T-cell (primary cell): ENCODE measurements around the gene ZMYM4. TPM values are rescaled to one million over a fixed set of nuclear protein-coding genes. Genes with fewer than 3 reads are reported as not detected.
"Not testable (repeated sequence)": the region's sequence is repeated elsewhere in the genome, so short reads cannot be mapped to it uniquely, and the experiment has no call there.

Experiments
- ATAC-seq, 4 experiments: fragments of 200-7000 bp in 3 of 4; fragments of 150-1000 bp in 1 of 4; cut with Tn5 transposase; replicated peaks in 1 of 4; 1 replicate in 3 of 4; 2 replicates in 1 of 4; pipeline ENCODE4 v1.10.0; 2021; ENCODE audit warnings: moderate library complexity in 3 of 4, mild to moderate bottlenecking in 2 of 4, moderate number of reproducible peaks in 1 of 4
- CTCF ChIA-PET, 2 donors: fragments of 300-600 bp; sonication (Branson Sonifier 250); formaldehyde crosslinking; loops; one replicate each; lab custom pipeline; 2022; ENCODE audit warnings: antibody characterized with exemption in 2 of 2; lab: Charles Lee
- POLR2A ChIA-PET, 2 donors: fragments of 300-600 bp; sonication (Branson Sonifier 250); formaldehyde crosslinking; loops; one replicate each; lab custom pipeline; 2022; ENCODE audit warnings: antibody characterized with exemption in 2 of 2; lab: Charles Lee
- DNase-seq, 35 experiments: peaks; one replicate each; pipeline versions ENCODE4 v3.0.0 to v3.0.0-alpha.2; 2013 to 2023
- H3K27ac ChIP-seq: one replicate; pipeline ENCODE4 v1.5.1; 2013; ENCODE audit warnings: low read length
- H3K27me3 ChIP-seq, 2 experiments: replicated peaks in 1 of 2; 1 replicate in 1 of 2; 2 replicates in 1 of 2; pipeline versions ENCODE4 v1.6.1 to v1.7.0; 2013; ENCODE audit warnings: low read length in 1 of 2, mixed read lengths in 1 of 2; ENCODE audit not compliant: control insufficient read depth in 2 of 2, insufficient read depth in 2 of 2; ENCODE audit errors: extremely low read depth in 1 of 2
- H3K36me3 ChIP-seq, 2 donors: 1 replicate in 1 of 2; 2 replicates in 1 of 2; pipeline versions ENCODE4 v1.6.1 to v1.7.0; 2013; ENCODE audit warnings: low read length in 1 of 2; ENCODE audit not compliant: control insufficient read depth in 2 of 2, insufficient read depth in 1 of 2; ENCODE audit errors: extremely low read depth in 1 of 2
- H3K4me1 ChIP-seq, 2 experiments: 1 replicate in 1 of 2; 2 replicates in 1 of 2; pipeline versions ENCODE4 v1.6.1 to v1.7.0; 2013; ENCODE audit warnings: low read length in 2 of 2, mixed read lengths in 1 of 2; ENCODE audit not compliant: insufficient read depth in 2 of 2, control insufficient read depth in 1 of 2; ENCODE audit errors: extremely low read depth in 1 of 2
- H3K4me3 ChIP-seq, 2 donors: 1 replicate in 1 of 2; 2 replicates in 1 of 2; pipeline versions ENCODE4 v1.5.1 to v1.7.0; 2013; ENCODE audit warnings: mild to moderate bottlenecking in 2 of 2, low read length in 1 of 2, moderate library complexity in 1 of 2; ENCODE audit not compliant: control insufficient read depth in 1 of 2; ENCODE audit errors: extremely low read depth in 1 of 2
- H3K9me3 ChIP-seq: 2 replicates; pipeline ENCODE4 v1.7.0; 2013
- H3K27ac Mint-ChIP-seq, 2 donors: one replicate each; pipeline ENCODE4 v1.8.0; 2020 to 2021; ENCODE audit warnings: mild to moderate bottlenecking in 2 of 2, mixed read lengths in 2 of 2
- H3K27me3 Mint-ChIP-seq, 2 donors: one replicate each; pipeline ENCODE4 v1.8.0; 2021 to 2022; ENCODE audit warnings: mixed read lengths in 2 of 2
- H3K36me3 Mint-ChIP-seq: one replicate; pipeline ENCODE4 v1.8.0; 2021; ENCODE audit warnings: mixed read lengths
- H3K4me1 Mint-ChIP-seq, 3 donors: one replicate each; pipeline ENCODE4 v1.8.0; 2020 to 2022; ENCODE audit warnings: mixed read lengths in 3 of 3, mild to moderate bottlenecking in 1 of 3
- H3K4me3 Mint-ChIP-seq, 3 donors: one replicate each; pipeline ENCODE4 v1.8.0; 2020 to 2022; ENCODE audit warnings: mild to moderate bottlenecking in 3 of 3, mixed read lengths in 3 of 3, moderate library complexity in 3 of 3
- H3K9me3 Mint-ChIP-seq, 3 donors: one replicate each; pipeline ENCODE4 v1.8.0; 2020 to 2022; ENCODE audit warnings: mixed read lengths in 3 of 3
- WGBS: methylation state at CpG from one replicate; pipeline ENCODE4 v1.1.5; 2013; ENCODE audit warnings: missing lambda C conversion rate; ENCODE audit not compliant: insufficient coverage; 5-methylcytosine and 5-hydroxymethylcytosine counted together
- total RNA-seq, 35 experiments: library from RNA in 6 of 35; stranded (reverse) in 6 of 35; fragments of 120-200 nt in 1 of 35; gene quantifications; one replicate each; pipeline versions ENCODE4 v1.2.1 to v1.2.4 and lab custom pipeline; 2013 to 2026

The ZMYM4 gene
- total RNA-seq, 5 donors from 2014 or later (not counting 1 experiment from before 2014, with no cell fraction given): 28.7 to 41.7 (median 38.5) TPM

DNA sequence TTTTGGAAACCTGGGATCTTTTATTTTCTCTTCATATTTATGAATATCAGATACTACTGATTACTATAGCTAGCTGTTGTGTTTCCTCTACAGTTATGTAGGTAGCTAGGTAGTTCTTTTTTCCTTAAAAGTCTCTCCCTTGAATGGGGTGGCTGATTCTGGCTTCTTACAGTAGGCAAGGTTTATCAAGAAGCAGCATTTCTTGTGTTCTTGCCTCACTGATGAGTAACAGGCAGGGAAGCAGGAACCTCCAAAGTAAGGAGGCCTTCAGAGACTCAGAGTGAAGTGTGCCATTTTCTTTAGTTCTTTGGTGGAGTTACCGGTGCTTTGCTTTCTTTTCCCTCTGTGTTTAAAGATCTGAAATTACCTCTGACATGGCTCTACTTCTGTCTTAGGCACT is 56.0 kb downstream of the ZMYM4 start:
- no peaks in the 10 kb centered on the region for H3K4me1 ChIP-seq
- POLR2A ChIA-PET: no interaction called here
- no peak for DNase-seq
- no CpG with 5 or more reads among the region's 1 CpG for WGBS
- Mint-ChIP-seq H3K27me3 (no peaks in the 10 kb centered on the region), H3K4me1 (peaks cover 18 to 32% (median 21%) of the 10 kb centered on the region in 3 donors), H3K9me3 (no peaks in the 10 kb centered on the region), H3K27ac (peak overlapping the region in 1 of 2 donors; percentile 13), H3K4me3 (no peak overlapping the region), H3K36me3 (peaks cover 23% of the 10 kb centered on the region)
- no peaks in the 10 kb centered on the region for H3K27me3 ChIP-seq
- no peak overlapping the region for H3K27ac ChIP-seq
- peaks cover 0 to 8% of the 10 kb centered on the region in 2 donors for H3K36me3 ChIP-seq
- no peaks in the 10 kb centered on the region for H3K9me3 ChIP-seq
- CTCF ChIA-PET: no interaction called here
- H3K4me3 ChIP-seq: no peak overlapping the region
- ATAC-seq: no peak

DNA sequence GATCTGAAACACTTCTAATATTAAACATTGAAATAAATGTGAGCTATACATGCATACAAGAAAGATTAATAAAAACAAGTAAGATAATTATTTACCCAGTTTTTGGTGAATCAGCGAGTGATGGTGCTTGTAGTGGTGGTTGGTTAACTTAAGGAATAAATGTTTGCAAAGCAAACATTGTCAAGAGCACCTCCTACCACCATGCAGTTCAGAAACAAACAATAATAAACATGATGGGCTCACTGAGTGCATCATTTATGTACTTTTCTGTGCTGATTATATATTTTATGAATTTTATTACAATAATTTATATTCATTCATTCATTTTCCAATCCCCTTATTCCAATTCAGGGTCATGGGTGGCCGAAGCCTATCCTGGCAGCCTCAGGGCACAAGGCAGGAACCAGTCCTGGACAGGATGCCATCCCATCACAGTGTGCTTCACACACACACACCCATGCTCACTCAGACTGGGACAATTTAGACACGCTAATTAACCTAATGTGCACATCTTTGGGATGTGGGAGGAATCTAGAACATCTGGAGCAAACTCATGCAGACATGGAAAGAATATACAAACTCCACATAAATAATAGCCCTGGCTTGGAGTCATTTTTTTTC is 57.8 kb downstream of the ZMYM4 start:
- no peaks in the 10 kb centered on the region for H3K9me3 ChIP-seq
- ATAC-seq (no peak), DNase-seq (no peak)
- ChIA-PET POLR2A (no interaction called here), CTCF (no interaction called here)
- no peaks in the 10 kb centered on the region for H3K4me1 ChIP-seq
- no peak overlapping the region for H3K27ac Mint-ChIP-seq
- no peak overlapping the region for H3K4me3 ChIP-seq
- no peaks in the 10 kb centered on the region for H3K27me3 ChIP-seq
- H3K27me3 Mint-ChIP-seq: no peaks in the 10 kb centered on the region
- no CpG with 5 or more reads among the region's 3 CpGs for WGBS
- H3K36me3 ChIP-seq: peaks cover 0 to 7% of the 10 kb centered on the region in 2 donors
- no peak overlapping the region for H3K27ac ChIP-seq
- peaks cover 10 to 25% (median 14%) of the 10 kb centered on the region in 3 donors for H3K4me1 Mint-ChIP-seq
- peaks cover 18% of the 10 kb centered on the region for H3K36me3 Mint-ChIP-seq
- no peak overlapping the region for H3K4me3 Mint-ChIP-seq
- H3K9me3 Mint-ChIP-seq: no peaks in the 10 kb centered on the region

DNA sequence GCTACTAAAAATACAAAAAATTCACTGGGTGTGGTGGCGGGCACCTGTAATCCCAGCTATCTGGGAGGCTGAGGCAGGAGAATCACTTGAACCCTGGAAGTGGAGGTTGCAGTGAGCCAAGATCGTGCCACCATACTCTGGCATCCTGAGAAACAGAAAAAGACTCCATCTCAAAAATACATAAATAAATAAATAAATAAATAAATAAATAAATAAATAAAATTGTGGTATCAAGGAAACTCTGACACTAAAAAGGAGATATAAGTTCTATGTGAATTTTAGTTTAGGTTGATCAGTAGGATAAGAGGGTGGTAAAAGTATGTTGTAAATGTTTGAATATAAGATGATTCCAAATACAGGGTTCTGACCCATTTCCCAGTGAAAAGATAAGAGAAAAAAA is 63.1 kb downstream of the ZMYM4 start:
- H3K27me3 Mint-ChIP-seq, H3K4me3 ChIP-seq, DNase-seq, CTCF ChIA-PET, H3K4me1 Mint-ChIP-seq, H3K9me3 Mint-ChIP-seq, ATAC-seq, H3K27ac ChIP-seq, H3K4me1 ChIP-seq, H3K9me3 ChIP-seq, H3K36me3 ChIP-seq, H3K27me3 ChIP-seq, H3K27ac Mint-ChIP-seq, POLR2A ChIA-PET, H3K4me3 Mint-ChIP-seq: not testable (repeated sequence)
- no CpG with 5 or more reads among the region's 2 CpGs for WGBS
- peaks cover 21% of the 10 kb centered on the region for H3K36me3 Mint-ChIP-seq

DNA sequence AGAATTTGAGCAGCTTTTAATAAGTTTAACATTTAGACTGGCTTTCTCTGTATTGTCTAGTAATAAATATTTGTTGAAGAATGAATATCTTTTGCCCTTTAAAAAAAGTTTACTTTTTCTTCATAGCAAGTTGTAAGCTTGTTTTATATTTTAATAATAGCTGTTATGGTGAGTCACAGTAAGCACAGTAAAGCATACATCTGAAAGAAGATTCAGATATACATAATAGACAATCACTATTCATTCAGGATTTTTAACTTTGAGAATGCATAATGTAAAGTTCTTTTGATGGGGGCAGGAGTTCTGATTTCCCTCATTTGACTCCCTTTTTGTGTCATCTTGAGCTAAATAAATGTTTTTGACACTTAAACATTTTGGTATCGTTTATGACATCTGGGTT is 66.0 kb downstream of the ZMYM4 start:
- no peaks in the 10 kb centered on the region for H3K9me3 ChIP-seq
- CTCF ChIA-PET: no interaction called here
- no peaks in the 10 kb centered on the region for H3K4me1 ChIP-seq
- H3K36me3 ChIP-seq: no peaks in the 10 kb centered on the region
- Mint-ChIP-seq H3K4me1 (peaks cover 0 to 4% (median 0%) of the 10 kb centered on the region in 3 donors), H3K27ac (no peak overlapping the region), H3K4me3 (no peak overlapping the region), H3K36me3 (peaks cover 14% of the 10 kb centered on the region), H3K27me3 (no peaks in the 10 kb centered on the region), H3K9me3 (no peaks in the 10 kb centered on the region)
- no CpG with 5 or more reads among the region's 1 CpG for WGBS
- H3K27me3 ChIP-seq: no peaks in the 10 kb centered on the region
- H3K27ac ChIP-seq: no peak overlapping the region
- H3K4me3 ChIP-seq: no peak overlapping the region
- no peak for DNase-seq
- ATAC-seq: no peak
- POLR2A ChIA-PET: interaction anchor here (0.5 to 0.7 kb wide), 2 partner anchors 179 to 363 kb away, joined by 3 to 6 read pairs; no protein-coding TSS in a partner anchor

DNA sequence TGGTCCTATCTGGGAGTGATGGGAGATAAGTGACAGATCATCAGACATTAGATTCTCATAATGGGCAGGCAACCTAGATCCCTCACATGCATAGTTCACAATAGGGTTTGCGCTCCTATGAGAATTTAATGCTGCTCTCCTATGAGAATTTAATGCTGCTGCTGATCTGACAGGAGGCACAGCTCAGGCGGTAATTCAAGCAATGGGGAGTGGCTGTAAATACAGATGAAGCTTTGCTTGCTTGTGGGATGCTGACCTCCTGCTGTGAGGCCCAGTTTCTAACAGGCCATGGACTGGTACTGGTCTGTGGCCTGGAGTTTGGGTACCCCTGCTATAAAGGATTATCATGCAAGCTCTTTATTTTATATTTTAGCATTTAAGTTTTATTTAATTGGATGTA is 72.0 kb downstream of the ZMYM4 start:
- Mint-ChIP-seq H3K9me3 (no peaks in the 10 kb centered on the region), H3K4me3 (no peak overlapping the region), H3K27ac (no peak overlapping the region), H3K4me1 (peaks cover 6 to 15% (median 10%) of the 10 kb centered on the region in 3 donors), H3K36me3 (peaks cover 10% of the 10 kb centered on the region), H3K27me3 (no peaks in the 10 kb centered on the region)
- no peak overlapping the region for H3K27ac ChIP-seq
- CTCF ChIA-PET: interaction anchor here in 1 of 2 donors (0.5 kb wide), 1 partner anchor 439 kb away, joined by 9 read pairs; no protein-coding TSS in a partner anchor
- H3K4me1 ChIP-seq: peaks cover 0 to 4% of the 10 kb centered on the region in 2 experiments
- no peak overlapping the region for H3K4me3 ChIP-seq
- no CpG with 5 or more reads among the region's 2 CpGs for WGBS
- POLR2A ChIA-PET: no interaction called here
- ATAC-seq: no peak
- no peaks in the 10 kb centered on the region for H3K36me3 ChIP-seq
- DNase-seq: no peak
- no peaks in the 10 kb centered on the region for H3K9me3 ChIP-seq
- H3K27me3 ChIP-seq: no peaks in the 10 kb centered on the region

DNA sequence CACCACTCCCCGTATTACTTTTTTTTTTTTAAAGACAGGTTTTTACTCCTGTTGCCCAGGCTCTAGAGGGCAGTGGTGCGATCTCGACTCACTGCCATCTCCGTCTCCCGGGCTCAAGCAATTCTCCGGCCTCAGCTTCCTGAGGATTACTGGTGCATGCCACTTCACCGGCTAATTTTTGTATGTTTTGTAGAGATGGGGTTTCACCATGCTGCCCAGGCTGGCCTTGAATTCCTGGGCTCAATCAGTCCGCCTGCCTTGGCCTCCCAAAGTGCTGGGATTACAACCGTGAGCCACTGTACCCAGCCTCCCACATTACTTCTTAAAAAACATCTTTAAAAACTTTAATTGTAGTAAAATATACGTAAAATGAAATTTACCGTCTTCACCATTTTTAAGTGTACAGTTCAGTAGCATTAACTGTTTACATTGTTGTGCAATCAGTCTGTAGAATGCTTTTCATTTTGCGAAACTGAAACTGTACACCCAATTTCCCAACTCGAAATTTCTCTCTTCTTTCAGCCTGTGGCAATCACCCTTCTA is 77.0 kb downstream of the ZMYM4 start:
- H3K27ac Mint-ChIP-seq: no peak overlapping the region
- H3K27ac ChIP-seq: no peak overlapping the region
- H3K4me1 Mint-ChIP-seq: peaks cover 12 to 18% (median 17%) of the 10 kb centered on the region in 3 donors
- no peaks in the 10 kb centered on the region for H3K9me3 Mint-ChIP-seq
- no peak for DNase-seq
- H3K4me3 Mint-ChIP-seq: no peak overlapping the region
- H3K4me1 ChIP-seq: peaks cover 0 to 4% of the 10 kb centered on the region in 2 experiments
- no peaks in the 10 kb centered on the region for H3K9me3 ChIP-seq
- CTCF ChIA-PET: no interaction called here
- no peaks in the 10 kb centered on the region for H3K27me3 ChIP-seq
- POLR2A ChIA-PET: no interaction called here
- no peaks in the 10 kb centered on the region for H3K36me3 ChIP-seq
- peaks cover 4% of the 10 kb centered on the region for H3K36me3 Mint-ChIP-seq
- 100% methylated on average over 3 of the region's 13 CpGs for WGBS
- H3K27me3 Mint-ChIP-seq: no peaks in the 10 kb centered on the region
- no peak overlapping the region for H3K4me3 ChIP-seq
- ATAC-seq: no peak
